Upper lobe of left lung (tissue), 4 donors: ENCODE measurements around the gene AHNAK.

Experiments used
- CTCF ChIP-seq, 6 experiments: fragments of 450-650 bp in 4 of 6; fragments of 200-600 bp in 2 of 6; sonication (generic) in 2 of 6; IDR thresholded peaks; one replicate each; pipeline ENCODE4 v1.5.1; 2016 to 2019; ENCODE audit warnings: antibody characterized with exemption in 6 of 6
- POLR2A ChIP-seq, 4 donors: fragments of 450-650 bp; IDR thresholded peaks; one replicate each; pipeline ENCODE4 v1.5.1; 2016 to 2017; ENCODE audit warnings: antibody characterized with exemption in 4 of 4, mild to moderate bottlenecking in 2 of 4
- POLR2AphosphoS5 ChIP-seq, 2 donors: sonication (generic); formaldehyde crosslinking; IDR thresholded peaks; one replicate each; pipeline ENCODE4 v1.5.1; 2017; ENCODE audit warnings: antibody characterized with exemption in 2 of 2

DNA sequence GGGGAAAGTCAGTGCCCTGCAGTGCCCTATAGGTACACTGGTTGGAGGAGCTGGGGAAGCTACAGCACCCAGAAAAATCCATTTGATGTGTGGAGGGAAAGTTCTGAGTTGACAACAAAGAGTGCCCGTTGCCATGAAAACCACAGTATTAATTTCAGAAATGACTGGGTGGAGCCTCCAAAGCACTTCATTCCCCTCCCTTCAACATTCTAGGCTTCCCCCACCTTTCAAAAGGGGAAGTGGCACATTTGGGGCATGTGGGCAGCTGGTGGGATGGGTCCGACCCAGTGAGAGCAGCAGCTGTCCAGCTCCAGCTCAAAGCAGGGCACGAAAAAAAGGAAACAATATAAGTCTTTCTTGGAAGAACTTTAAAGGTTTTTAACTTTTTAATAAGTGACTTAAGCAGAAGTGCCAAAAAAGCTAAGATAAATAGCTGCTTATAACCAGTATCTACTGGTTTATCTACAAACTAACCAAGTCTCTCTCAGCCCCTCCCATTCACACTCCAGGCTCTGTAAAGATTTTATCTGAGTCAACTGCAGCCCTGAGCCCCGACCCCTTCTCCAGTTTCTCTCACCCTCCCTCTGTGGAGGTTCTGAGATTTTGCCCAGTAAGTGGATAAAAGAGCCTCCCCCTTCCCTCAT, 9.0 kb upstream of the AHNAK start:
- no peak for TF ChIP-seq CTCF (IDR thresholded peaks at IDR 0.05)
- no peak for TF ChIP-seq POLR2AphosphoS5 (IDR thresholded peaks at IDR 0.05)
- TF ChIP-seq POLR2A (IDR thresholded peaks at IDR 0.05), result peak in 1 of 4 donors; percentile 22
